Fibroblast of skin of left quadriceps (primary cell): Measurements from ENCODE around the gene DQX1.
A peak's percentile ranks its signal among the peaks of the same experiment; 100 is the strongest.

Experiments used
- DNase-seq, 2 experiments: peaks; one replicate each; pipeline ENCODE4 v3.0.0-alpha.2; 2013; ENCODE audit warnings: low read depth in 2 of 2

DQX1 gene

DNA sequence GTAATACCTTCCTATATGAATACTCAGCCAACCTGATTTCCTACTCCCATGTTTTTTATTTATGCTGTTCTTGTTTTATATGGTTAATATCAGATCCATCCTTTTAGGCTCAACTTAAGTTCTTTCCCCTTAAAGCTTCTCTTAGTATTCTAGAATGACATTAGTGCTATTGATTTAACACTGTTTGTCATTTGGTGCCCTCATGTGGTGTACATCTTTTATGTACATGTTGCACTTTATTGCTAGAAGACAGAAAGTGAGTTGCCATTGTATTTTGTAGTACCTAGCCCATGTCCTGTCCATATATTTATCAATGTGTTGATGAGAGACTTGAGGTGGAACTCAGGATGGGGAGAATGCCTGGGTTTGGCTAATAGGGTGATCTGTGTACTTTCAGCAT lies 6.2 kb upstream of the DQX1 start:
- DNase-seq = peak in 1 of 2 experiments; percentile 30

DNA sequence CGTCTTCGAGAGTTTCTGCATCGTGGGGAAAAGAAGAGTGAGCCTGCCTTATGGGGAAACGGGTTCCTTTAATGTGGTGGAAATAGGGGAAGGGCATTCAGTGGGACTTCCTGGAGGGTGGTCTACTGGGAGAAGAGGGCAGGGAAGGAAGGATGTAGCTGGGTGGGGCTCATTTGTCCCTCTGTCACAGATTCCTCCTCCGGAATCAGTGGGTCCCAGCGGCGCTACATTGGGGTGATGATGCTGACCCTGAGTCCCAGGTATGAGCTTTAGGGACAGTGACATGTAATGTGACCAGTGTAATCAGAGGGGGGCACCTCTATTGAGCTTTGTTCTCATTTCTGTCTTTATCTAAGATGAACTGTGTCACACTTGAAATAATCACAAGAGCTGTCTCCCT lies 5.6 kb upstream of the DQX1 start:
- no peak for DNase-seq

DNA sequence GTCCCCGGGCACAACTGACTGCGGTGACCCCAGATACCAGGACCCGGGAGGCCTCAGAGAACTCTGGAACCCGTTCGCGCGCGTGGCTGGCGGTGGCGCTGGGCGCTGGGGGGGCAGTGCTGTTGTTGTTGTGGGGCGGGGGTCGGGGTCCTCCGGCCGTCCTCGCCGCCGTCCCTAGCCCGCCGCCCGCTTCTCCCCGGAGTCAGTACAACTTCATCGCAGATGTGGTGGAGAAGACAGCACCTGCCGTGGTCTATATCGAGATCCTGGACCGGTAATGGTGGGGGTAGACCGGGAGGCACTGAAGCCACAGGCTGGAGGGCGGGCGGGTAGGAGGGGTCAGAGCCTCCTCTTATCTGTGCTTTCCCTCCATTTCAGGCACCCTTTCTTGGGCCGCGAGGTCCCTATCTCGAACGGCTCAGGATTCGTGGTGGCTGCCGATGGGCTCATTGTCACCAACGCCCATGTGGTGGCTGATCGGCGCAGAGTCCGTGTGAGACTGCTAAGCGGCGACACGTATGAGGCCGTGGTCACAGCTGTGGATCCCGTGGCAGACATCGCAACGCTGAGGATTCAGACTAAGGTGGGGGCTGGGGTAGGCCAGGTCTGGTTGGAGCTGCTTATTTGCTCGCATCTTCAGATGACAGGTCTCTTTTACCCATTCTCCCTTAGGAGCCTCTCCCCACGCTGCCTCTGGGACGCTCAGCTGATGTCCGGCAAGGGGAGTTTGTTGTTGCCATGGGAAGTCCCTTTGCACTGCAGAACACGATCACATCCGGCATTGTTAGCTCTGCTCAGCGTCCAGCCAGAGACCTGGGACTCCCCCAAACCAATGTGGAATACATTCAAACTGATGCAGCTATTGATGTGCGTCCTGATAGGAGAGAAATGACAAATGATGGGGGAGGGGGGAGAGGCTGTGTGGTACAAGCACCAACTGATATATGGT lies 4.5 kb upstream of the DQX1 start:
- DNase-seq = no peak

DNA sequence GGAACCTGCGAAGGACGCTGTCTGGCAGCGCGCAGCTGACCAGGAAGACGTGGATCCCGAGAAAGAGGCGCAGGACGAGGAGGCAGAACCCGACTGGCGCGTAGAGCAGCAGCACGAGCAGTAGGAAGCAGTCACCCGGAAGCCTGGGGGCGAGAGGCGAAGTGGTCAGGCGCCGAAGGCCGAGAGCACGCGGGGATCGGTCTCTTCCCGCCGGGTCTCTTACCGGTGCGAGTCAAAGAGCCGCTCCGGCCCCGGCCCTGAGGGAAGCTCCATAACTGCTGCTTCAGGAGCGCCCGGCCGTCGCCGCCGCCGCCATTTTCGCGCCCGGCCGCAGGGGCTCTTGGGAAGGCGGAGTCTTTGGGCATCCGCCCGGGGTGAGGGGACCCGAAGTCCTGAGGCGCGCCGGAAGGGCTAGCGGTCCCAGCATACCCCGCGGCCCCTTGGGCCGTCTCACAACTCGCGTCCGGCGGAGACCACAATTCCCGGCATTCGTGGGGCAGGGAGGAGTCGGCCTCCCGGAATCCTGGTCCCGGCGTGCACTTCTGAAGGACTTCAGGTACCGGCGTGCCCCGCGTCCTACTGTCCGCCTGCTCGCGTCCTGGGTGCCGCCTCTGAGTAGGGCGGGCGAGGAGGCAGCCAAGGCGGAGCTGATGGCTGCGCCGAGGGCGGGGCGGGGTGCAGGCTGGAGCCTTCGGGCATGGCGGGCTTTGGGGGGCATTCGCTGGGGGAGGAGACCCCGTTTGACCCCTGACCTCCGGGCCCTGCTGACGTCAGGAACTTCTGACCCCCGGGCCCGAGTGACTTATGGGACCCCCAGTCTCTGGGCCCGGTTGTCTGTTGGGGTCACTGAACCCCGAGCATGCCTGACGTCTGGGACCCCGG lies 3.6 kb upstream of the DQX1 start, which contains the start of the genes AUP1 and HTRA2:
TSS of gene AUP1 (minus strand) at position 350 of the 882 bp plus-strand sequence. CDS start at position 273, 77 bp downstream.
TSS of gene HTRA2 (plus strand) at position 577 of the 882 bp plus-strand sequence. CDS start at position 651, 74 bp downstream.
- peak; percentile 98 to 99 for DNase-seq

DNA sequence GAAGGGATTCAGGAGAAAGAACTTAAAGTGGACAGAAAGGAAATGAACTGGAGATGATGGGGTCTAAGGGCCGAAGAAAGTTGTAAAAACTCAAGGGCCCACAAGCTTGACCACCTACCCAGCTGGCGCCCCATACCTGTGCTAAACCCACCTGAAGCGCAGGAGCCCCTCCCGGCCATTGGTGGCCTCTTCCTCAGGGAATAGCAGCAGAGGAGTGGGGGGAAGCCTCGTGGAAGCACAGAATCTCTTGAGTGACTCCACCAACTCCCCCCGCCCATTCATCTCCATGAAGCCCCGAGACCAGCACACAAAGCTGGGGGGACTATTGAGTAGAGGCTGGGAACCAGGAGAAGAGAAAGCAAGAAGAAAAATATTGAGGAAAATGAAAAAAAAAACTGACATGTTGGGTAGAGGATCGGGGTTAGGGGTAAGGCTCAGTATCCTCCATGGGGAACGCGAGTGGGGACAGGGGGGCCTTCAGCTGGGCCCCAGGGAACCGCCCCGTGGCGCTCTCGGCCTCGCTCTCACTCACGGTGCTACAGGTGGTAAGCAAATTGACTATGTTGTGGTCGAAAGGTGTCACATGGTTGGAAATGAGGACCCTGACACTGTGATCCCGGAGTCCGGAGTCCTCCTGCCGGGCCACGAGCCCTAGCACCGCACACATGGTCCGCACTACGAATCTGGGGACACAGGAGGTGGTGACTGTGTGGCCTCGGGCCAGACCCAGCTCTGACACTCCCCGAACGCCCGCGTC lies 2.7 kb upstream of the DQX1 start:
- no peak for DNase-seq

DNA sequence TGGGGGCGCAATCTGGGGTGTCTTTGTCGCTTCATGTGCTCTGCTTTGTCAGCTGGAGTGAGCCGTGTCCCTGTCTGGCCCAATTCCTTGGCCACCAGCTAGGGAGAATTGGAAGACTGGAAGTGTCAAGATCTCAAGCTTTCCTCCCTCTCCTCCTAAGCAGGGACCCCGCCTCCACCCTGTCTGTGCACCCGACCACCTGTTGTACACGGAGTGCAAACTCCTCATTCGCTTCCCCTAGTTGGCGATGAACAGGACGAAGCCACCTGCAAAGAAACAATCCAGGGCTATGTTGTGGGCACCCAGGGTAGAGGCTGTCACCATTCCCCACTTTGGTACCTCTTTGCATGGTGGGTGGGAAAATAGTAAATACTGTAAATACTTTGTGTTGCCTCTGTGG lies 1.7 kb upstream of the DQX1 start:
- DNase-seq = no peak

DNA sequence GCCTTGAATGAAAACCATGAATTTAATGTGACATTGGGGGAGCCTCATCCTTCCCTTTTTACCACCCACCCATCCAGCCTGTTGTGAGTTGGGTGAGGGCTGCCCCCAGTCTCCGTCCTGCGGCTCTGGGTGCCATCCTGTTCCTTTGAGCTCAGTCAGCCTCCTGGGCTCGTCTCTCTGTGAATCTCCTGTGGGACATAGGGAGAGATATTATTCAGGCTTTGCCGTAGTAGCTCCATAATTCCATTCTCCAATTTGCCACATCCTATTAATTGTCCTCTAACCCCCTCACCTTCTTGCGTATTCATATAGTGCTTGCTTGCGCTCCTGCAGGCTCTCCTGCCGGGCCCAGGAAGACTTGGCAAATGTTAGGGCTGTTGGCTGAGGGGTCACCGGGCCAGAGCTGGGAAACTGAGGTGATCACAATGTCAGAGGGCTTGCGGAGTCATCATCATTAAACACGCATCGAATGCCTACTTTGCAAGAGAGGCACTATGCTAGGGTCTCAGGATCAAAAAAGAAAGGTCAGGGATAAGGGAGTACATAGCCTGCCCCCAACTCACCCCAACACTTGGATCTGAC lies 709 bp upstream of the DQX1 start:
- no peak for DNase-seq

DNA sequence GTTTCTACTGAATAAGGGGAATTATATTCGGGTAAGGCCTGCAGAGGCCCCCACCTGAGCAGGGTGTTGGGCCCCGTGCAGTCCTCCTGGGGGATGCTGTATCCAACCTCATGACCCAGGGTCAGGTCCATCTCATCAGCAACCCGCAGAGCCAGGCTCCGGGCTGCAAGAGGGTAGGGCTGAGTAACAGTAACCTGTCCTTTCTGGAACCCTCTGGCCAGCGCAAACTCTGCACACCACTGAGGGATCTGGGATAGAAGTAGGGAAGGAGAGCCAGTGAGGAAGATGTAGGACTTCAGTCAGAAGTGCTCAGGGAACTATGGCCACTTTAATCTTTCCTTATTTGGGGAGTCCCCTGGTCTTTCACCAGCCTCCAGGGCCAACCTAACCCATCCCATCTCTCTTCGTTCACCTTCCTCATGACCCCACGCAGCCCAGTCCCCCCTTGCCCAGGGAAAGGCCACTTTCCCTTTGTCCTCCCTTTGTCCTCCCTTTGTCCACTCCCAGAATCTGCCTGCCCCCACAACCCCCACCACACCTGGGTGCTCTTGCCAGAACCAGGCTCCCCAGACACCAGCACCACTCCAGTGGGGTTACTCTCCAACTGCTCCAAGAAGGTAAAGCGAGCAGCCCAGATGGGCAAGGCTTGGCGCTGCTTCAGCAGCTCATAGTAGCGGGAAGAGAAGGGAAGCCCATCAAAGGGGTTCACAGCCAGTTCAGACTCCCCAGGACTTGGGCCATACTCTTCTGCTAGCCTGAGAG lies 895 bp downstream of the DQX1 start:
- no peak for DNase-seq

DNA sequence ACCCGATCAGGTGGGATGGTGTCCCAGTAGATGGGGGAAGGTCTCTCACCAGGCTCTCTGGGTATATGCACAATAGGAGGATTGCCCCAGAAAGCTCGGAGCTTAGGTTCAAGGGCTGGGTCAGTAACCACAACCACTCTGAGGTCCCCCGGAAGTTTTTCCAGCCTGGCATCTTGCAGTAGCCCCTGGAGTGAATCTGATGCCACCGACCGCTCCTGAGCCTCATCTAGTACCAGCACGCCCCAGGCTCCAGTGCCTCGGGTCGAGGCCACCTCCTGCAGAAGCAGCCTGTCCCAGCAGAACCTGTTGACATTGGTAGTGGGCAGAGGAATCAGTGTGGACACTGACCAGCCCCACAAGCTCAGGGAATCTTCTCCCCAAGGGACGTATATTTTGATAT lies 2.0 kb downstream of the DQX1 start:
- DNase-seq = no peak

DNA sequence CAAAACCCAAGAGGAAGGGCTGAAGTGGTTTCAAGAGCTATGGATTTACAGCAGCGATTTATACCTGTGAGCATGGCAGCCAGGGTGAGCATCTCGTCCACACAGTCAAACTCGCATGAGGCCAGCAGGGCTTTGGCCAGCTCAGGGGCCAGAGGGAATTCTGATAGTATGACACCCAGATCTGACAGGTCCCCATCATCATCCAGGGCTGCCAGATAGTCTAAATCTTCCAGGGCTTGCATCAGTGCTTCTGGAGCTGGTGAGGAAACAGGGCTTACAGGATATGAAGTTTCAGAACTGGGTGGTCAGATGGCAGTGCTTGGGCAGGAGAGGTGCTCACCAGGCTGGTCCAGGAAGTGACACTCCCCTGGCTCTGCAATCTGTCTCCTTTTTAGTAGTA lies 3.5 kb downstream of the DQX1 start:
- DNase-seq = no peak

DNA sequence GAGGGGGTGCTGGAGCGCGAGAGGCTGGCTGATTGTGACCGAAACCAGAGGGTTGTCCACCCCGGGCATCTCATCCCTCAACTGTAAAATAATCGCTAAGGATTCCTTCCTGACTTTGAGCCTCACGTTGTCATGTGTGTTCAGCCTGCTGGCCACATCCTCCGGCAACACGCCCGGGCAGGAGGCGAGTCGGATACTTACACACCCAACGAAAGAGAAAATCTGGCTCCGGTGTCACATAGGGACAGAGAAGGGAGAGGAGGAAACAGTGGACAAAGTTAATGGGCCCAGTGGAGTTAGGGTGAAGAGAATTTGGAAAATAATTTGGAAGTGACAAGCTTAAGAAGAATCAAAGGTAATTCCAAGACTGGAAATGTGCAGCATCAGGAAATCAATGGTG lies 9.4 kb downstream of the DQX1 start:
- no peak for DNase-seq

DNA sequence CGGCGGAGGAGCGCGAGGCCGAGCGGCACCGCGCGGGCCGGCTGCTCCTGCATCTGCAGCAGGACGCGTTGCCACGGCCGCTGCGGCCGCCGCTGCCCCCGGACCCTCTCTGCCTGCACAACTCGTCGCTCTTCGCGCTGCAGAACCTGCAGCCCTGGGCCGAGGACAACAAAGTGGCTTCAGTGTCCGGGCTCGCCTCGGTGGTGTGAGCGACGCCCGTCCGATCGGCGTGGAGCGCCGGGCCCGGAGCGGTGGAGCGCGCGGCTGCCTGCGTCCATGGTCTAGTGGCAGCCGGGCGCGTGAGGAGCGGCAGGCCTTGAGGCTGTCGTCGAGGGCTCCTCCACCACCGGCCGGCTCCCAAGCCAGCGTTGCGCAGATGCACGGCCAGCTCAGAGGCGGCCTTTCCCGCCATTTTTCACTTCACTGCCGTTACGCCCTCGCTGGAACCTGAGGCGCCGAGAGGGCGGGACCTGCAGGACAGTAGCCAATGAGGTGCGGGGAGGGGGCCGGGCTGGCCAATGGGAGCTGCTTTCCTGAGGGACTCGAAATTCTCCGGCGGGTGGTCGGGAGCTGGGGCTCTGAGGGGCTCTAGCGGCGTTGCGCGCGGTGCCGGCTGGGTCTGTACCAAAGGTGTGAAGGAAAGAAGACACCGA lies 9.9 kb downstream of the DQX1 start:
- DNase-seq = peak in 1 of 2 experiments; percentile 19

DNA sequence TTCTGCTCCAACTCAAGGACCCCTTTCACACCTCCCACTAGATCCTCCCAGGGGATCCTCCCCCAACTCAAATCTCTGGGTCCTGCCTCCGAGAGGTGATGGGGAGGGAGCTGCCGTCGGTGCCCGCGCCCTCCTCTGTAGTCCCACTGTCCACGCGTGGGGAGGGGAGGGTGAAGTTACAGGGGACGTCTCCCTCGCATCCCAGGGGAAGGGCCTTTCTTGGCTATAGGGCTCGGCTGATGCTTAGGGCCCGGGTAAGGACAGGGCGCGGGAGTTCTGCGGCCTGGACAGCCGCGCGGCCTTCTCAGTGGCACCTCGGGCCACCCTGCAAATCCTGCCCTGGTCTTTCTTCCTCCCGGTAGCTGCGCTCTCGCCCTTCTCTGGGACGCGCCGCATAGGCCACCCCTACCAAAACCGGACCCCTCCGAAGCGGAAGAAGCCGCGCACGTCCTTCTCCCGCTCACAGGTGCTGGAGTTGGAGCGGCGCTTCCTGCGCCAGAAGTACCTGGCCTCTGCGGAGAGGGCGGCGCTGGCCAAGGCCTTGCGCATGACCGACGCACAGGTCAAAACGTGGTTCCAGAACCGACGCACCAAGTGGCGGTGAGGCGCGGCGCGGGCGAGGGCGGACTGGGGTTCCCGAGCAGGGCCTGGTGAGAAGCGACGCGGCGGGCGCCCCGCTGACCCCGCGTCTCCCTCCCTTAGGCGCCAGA lies 10.6 kb downstream of the DQX1 start:
- DNase-seq = no peak

DNA sequence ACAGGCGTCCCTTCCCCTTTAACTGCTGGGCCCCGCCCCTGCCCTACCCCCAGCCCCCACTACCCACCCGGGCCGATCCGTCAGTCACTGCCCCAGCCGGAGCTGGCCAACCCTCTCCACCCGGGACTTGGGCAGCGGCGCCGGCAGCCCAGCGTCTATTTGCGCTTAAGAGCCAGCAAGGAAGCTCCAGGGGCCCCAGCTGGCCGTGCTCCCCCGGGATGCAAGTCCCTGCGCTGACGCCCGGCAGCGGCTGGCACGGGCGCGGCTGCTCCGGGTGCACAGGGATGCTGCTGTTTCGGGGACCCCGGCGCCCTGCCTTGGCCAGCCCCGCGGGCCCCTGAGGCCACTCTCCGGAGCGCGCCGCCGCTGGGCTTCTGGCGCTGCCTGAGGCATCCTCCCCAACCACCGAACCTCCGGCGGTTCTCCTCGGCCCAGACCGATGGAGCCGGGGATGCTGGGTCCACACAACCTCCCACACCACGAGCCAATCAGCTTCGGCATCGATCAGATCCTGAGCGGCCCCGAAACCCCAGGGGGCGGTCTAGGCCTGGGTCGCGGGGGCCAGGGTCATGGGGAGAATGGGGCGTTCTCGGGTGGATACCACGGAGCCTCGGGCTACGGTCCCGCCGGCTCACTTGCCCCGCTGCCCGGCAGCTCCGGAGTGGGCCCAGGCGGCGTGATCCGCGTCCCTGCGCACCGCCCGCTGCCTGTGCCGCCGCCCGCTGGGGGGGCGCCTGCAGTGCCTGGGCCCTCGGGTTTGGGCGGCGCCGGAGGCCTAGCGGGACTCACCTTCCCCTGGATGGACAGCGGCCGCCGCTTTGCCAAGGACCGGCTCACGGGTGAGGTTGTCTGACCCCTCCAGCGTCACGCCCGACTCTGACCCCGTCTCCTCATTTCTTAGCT lies 11.4 kb downstream of the DQX1 start, which contains the start of gene TLX2:
TSS of gene TLX2 (plus strand) at position 83 of the 903 bp plus-strand sequence. CDS start at position 440, 357 bp downstream.
- DNase-seq = no peak

DNA sequence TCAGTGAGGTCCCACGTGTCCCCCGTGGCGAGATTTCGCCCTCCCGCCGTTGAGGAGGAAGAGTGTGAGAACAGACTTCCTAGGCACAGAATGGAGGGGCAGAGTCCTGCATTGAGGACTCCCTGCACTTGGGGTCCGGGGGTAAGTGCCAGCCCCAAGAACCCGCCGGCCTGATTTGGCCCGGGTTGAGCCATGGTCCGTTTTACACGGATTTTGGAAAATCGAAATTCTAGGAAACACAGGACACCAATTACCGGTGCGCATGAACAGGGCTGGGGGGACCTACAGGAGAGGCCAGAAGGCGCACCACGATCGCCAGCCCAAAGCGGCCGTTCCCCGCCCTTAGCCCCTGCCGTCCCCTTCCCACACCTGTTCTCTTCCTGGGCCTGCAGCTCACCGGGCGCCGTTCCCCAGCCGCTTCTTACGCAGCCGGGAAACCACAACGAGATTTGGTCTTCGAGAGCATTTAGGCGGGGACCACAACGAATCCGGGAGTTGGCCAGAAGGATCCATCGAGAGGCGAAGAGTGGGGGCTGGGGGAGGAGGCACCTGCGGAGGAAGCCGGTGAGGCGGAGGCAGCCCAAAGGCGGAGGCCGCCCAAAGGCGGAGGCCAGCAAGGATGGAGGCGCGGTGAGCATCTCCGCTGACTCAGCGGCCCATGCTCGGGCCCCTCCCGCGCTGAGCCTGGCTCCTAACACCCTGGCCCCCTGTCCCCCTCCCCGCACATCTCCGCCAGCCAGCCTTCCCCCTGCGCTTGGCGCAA lies 12.2 kb downstream of the DQX1 start:
- no peak for DNase-seq

DNA sequence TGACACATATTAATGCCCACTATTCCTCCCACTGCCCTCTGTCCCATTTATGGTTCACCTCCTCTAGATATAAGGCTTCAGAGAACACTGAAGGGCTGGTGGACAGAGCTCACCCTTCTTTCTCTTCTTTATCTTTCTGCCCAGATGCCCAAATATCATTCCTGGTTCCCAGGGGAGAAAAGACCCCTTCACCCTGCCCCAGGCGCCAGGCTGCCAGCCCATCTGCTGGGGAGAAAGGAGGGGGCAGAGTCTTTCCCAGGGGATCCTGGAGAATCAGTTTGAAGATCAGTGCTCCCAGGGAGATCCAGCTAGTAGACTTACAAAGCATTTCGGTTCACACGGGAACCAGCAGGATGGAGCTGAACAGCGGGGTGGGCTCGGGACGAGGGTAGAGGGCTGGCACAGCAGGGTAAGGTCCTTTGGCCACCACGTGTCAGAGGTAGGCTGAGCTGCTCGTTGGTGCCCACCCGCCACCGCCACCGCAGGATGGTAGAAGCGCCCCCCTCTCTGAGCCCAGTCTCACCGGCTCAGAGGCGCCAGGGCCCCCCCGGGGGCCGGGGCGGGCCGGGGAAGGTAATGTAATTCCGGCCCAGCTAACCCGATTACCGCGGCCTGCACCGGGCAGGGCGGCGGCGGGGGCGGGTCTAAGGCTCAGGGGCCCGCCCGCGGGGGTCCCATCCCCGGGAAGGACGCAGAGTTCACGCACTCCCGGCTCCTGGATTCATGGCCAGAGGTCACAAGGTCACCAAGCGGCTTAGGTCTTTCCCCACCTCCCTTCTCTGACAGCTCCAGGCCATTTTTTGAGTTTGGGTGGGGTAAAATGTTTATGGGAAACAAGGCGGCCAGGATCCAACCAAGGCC lies 13.1 kb downstream of the DQX1 start:
- no peak for DNase-seq
